ENCODE measurements around the gene CENPO. TPM values are rescaled to one million over a fixed set of nuclear protein-coding genes. Genes with fewer than 3 reads are reported as not detected.

CENPO gene, protein sequence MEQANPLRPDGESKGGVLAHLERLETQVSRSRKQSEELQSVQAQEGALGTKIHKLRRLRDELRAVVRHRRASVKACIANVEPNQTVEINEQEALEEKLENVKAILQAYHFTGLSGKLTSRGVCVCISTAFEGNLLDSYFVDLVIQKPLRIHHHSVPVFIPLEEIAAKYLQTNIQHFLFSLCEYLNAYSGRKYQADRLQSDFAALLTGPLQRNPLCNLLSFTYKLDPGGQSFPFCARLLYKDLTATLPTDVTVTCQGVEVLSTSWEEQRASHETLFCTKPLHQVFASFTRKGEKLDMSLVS
- total RNA-seq (1 to 10 TPM; 5.8 to 7.1 TPM), polyA plus RNA-seq (1 to 10 TPM; 1.2 to 4.1 (median 1.8) TPM), total RNA-seq (4.1 to 18.2 (median 9.0) reads per million in 6 experiments)

DNA sequence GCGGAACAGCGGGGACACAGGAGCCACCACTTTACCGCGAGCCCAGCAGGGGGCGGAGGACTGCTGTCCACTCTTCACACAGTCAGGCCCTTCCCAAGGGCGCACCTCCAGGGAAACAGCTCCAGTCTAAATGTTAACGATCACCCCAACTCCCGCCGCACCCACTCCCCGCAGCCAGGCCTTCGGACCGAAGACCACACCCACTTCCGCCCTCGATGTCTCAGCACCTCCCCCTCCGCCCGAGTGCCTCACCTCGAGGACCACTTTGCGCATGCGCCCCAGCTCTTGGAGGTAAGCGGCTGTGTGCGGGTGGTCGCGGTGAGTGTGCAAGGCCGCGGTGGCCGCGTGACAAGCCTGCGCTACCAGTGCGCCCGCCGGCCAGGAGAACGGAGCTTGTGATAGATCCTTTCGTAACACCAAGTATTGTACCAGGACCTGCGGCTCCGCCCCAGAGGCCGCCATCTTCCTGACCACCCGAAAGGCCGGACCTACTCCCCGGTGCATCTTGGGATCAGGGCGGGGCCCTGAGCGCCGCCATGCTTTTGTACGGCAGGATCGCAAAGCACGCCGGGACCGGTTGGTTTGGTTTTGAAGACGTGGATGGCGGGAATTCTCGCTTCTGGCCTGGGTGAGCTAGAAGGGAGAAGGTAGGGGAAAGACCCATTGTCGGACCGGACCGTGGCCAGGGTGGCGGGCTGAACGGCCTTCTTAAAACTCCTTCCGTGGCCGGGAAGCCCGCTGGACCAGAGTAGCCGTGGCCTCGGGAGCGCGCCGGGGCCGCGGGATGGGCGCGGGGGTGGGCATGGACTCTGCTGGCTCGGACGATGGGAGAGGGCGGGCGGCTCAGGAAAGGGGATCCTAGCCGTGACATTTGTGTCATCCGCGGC is at the start of gene CENPO, which contains the start of gene PTRHD1:
TSS of gene CENPO (plus strand) at position 552 of the 887 bp plus-strand sequence. CDS start 495 bp downstream, outside the sequence.
TSS of gene PTRHD1 (minus strand) at position 518 of the 887 bp plus-strand sequence. CDS start at position 504, 14 bp downstream.
- peaks cover 0 to 3% (median 0%) of the 10 kb centered on the region in 9 donors for H3K9me3 Mint-ChIP-seq
- peaks cover 9 to 25% (median 14%) of the 10 kb centered on the region in 4 donors for H3K4me1 Mint-ChIP-seq
- H3K27me3 Mint-ChIP-seq: peaks cover 0 to 3% (median 0%) of the 10 kb centered on the region in 5 donors
- DNase-seq (peak; percentile 88 to 100 (median 93)), ATAC-seq (peak; percentile 97 to 98)
- peaks cover 0 to 17% (median 12%) of the 10 kb centered on the region in 3 donors for H3K36me3 Mint-ChIP-seq
- H3K27ac Mint-ChIP-seq: peak within 1 kb of the TSS; percentile 99 to 100 (median 100)
- peak within 1 kb of the TSS; percentile 91 to 99 (median 96) for H3K4me3 Mint-ChIP-seq
- POLR2A ChIA-PET: interaction anchor here (0.6 to 1.4 kb wide), 8 partner anchors 26 to 880 kb away, joined by 3 to 6 read pairs (median 4); partner anchors contain the start of genes ADCY3, DTNB, ITSN2 and NCOA1

DNA sequence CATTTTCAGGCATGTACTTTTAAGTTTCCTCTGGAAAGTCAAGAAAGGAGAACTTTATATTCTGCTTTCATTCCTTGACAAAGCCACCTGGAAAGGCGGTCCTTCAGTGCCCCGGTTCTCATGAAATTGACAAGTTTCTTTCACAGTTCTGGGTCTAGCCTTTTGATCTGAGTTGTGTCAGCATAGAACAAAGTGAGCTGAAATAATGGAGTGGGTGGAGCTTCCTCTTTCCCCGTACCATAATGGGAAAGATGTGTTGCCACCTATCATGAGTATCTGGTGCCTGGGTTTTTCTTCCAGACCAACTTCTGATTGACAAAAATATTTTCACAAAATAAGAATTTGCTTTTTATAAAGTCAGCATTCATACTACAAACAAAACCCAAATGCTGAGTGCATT is 49.3 kb upstream of the CENPO start:
- POLR2A ChIA-PET: no interaction called here
- peaks cover 0 to 67% (median 4%) of the 10 kb centered on the region in 3 donors for H3K36me3 Mint-ChIP-seq
- H3K27ac Mint-ChIP-seq: peak overlapping the region in 2 of 10 donors; percentile 34 to 65
- no peaks in the 10 kb centered on the region for H3K9me3 Mint-ChIP-seq
- no peaks in the 10 kb centered on the region for H3K27me3 Mint-ChIP-seq
- peaks cover 2 to 31% (median 17%) of the 10 kb centered on the region in 4 donors for H3K4me1 Mint-ChIP-seq
- DNase-seq: no peak
- H3K4me3 Mint-ChIP-seq: no peak overlapping the region
- no peak for ATAC-seq

DNA sequence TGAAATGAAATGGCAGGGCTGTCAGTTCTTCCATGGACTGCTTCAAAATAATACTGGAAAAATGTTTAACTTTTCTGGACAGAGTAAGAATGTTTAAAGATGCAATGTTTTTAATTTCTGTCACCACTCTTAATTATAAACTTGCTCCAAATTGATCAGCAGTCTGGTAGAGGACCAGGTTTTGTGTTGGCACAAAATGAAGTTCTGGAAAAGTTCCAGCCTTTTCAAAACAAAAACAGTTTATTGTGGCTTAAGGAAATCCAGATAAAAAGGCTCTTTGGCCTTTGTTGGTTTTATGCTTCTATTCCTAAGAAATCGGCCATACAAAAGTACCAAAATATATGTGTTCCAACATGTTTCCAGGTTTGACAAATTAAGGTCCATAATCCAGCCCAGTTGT is 48.9 kb upstream of the CENPO start:
- Mint-ChIP-seq H3K4me1 (peaks cover 7 to 34% (median 20%) of the 10 kb centered on the region in 4 donors), H3K36me3 (peaks cover 0 to 68% (median 4%) of the 10 kb centered on the region in 3 donors), H3K27ac (peak overlapping the region in 2 of 10 donors; percentile 34 to 65), H3K27me3 (no peaks in the 10 kb centered on the region), H3K4me3 (no peak overlapping the region), H3K9me3 (no peaks in the 10 kb centered on the region)
- DNase-seq: no peak
- no peak for ATAC-seq
- POLR2A ChIA-PET: no interaction called here

DNA sequence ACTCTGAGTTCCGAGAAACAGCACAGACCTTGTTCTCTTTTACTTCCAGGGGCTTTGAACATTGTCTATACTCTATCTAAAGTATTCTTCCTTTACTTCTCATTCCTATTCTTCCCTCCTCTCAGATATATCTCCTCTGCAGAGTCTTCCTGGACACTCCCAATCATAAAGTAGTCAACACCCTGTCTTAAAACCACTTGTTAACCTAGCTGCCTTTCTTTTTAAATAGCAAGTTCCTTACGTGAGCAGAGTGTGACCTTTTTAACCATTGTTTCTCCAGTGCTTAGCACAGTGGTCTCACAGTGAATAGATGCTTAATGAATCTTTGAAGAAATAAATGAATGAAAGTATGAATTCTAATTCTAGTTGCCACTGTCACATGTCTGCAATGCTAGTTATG is 47.4 kb upstream of the CENPO start:
- Mint-ChIP-seq H3K4me3 (peak overlapping the region in 2 of 10 donors; percentile 20 to 46), H3K4me1 (peaks cover 9 to 34% (median 22%) of the 10 kb centered on the region in 4 donors), H3K9me3 (no peaks in the 10 kb centered on the region), H3K36me3 (peaks cover 0 to 70% (median 4%) of the 10 kb centered on the region in 3 donors), H3K27ac (peak overlapping the region in 2 of 10 donors; percentile 8 to 79), H3K27me3 (no peaks in the 10 kb centered on the region)
- DNase-seq: no peak
- no peak for ATAC-seq
- POLR2A ChIA-PET: interaction anchor here (0.6 kb wide), 1 partner anchor 13 kb away, joined by 3 read pairs; no protein-coding TSS in a partner anchor

DNA sequence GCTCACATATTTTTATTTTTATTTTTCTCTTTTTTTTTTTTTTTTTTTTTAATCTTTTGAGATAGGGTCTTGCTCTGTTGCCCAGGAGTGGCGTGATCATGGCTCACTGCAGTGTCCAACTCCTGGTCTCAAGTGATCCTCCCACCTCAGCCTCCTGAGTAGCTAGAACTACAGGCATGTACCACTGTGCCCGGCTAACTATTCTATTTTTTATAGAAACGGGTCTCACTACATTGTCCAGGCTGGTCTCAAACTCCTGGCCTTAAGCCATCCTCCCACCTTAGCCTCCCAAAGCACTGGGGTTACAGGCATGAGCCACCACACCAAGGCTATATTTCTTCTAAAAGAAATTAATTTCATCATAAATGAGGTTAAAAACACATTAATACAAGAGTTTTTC is 45.9 kb upstream of the CENPO start:
- peaks cover 0 to 60% (median 3%) of the 10 kb centered on the region in 3 donors for H3K36me3 Mint-ChIP-seq
- ATAC-seq (no peak), DNase-seq (no peak)
- no peak overlapping the region for H3K4me3 Mint-ChIP-seq
- no peaks in the 10 kb centered on the region for H3K27me3 Mint-ChIP-seq
- POLR2A ChIA-PET: no interaction called here
- peaks cover 9 to 30% (median 21%) of the 10 kb centered on the region in 4 donors for H3K4me1 Mint-ChIP-seq
- no peaks in the 10 kb centered on the region for H3K9me3 Mint-ChIP-seq
- peak overlapping the region in 1 of 10 donors; percentile 17 for H3K27ac Mint-ChIP-seq

DNA sequence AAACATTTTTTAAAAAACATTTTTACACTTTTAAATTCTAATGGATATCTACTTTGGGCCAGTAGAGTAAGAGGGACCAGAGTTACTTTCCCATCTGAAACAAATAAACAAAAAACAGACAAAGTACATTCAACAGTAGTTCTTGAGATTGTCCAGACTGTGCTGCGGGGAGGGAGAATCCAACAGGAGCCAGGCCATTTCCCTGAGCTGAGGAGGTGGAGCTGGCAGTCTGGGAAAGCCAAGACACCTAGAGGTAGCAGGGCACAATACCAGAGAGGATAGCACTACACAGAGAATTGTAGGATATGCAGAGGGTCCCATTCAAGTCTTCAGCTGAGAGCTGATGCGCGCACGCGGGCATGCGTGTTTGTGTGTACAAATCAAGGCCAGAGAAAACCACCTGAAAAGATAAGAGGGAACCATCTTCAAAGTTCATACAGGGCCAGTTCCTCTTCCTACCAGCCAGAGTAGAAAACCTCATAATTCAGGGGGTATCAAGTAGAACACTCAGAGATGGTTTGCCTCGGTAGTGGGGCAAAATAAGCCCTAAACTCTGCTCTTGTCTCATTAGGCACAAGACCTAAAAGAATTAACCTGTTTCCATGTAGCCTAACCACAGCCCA is 44.0 kb upstream of the CENPO start:
- Mint-ChIP-seq H3K36me3 (peaks cover 0 to 42% (median 0%) of the 10 kb centered on the region in 3 donors), H3K4me1 (peaks cover 9 to 14% (median 12%) of the 10 kb centered on the region in 4 donors), H3K27ac (peak overlapping the region in 7 of 10 donors; percentile 19 to 79 (median 66)), H3K9me3 (no peaks in the 10 kb centered on the region), H3K4me3 (no peak overlapping the region), H3K27me3 (no peaks in the 10 kb centered on the region)
- ATAC-seq (peak in 1 of 2 donors; percentile 49), DNase-seq (peak in 2 of 10 donors; percentile 2 to 17)
- POLR2A ChIA-PET: no interaction called here

DNA sequence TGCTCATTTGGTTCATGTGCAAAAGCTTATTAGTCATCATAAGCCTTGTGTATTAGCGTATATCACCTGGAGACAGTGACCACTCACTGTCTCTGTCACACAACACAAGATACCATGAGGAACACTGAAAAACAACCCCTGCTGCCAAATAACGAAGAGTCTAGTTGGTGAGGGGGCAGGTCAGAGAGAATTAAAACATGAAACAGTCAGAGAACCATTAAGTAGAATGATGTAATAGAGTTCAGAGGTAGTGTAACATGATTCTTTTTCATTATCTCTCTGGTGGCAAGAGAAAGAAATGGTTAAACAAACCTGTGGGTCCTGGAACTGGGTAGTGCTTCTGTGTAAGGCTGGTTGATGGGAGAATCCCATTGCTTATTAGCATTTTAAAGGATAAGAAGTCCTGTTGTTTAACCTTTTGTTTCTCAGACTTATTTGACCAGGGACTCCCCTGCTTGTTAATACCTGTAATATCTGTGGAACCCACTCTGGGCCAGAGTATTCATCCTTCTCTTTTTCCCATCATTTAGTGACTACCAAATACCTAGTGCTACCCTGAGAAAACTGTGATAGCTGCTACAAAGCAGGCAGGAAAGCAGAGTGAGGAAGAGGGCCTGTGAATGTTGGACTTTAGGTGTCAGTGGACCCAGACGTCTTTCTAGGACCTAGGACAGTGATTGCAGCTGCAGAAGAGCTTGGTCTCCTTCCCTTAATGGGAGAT is 38.1 kb upstream of the CENPO start:
- Mint-ChIP-seq H3K9me3 (no peaks in the 10 kb centered on the region), H3K36me3 (peaks cover 0 to 38% (median 14%) of the 10 kb centered on the region in 3 donors), H3K27me3 (no peaks in the 10 kb centered on the region), H3K4me3 (no peak overlapping the region), H3K27ac (peak overlapping the region in 2 of 10 donors; percentile 16 to 21), H3K4me1 (peaks cover 0 to 1% (median 0%) of the 10 kb centered on the region in 4 donors)
- POLR2A ChIA-PET: no interaction called here
- no peak for DNase-seq
- no peak for ATAC-seq

DNA sequence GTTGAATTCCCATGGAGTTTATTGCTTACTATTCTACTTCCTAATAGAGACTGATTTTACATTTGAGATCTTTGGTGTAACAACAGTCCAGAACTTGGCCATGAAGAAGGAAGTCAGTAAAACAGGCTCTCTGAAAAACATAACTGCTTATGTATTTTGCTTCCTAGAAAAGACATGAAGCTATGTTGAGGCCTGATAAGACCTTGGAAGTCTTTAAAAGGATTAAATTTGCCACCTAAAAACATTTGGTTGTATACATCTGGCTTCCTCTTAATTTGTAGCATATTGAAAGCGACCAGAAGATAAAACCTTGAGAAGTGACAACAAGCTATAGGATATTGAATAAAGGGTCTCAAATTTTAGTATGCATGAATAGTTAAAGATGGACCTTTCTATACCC is 36.4 kb upstream of the CENPO start:
- Mint-ChIP-seq H3K9me3 (no peaks in the 10 kb centered on the region), H3K27me3 (no peaks in the 10 kb centered on the region), H3K4me1 (peaks cover 0 to 2% (median under 1%) of the 10 kb centered on the region in 4 donors), H3K27ac (no peak overlapping the region), H3K4me3 (no peak overlapping the region), H3K36me3 (peaks cover 0 to 45% (median 14%) of the 10 kb centered on the region in 3 donors)
- no peak for ATAC-seq
- POLR2A ChIA-PET: no interaction called here
- no peak for DNase-seq

DNA sequence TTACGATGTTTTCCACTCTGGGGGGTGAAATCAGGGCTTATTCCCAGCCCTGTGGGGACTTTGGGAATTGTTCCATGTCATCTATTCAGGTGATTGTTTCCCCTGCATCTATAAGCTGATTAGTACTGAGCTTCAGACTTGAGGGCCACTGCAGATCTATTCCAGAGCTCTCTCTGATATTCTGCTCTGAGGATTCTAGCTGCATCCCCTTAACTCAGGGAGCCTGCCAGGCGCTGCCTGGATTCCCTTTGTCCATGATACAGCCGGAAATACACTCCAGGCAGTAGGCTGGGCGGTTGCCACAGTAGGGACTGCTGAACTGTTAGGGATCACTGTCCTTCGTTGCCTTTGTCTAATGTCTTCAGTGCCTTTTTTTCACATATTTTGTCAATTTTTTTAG is 31.4 kb upstream of the CENPO start:
- POLR2A ChIA-PET: no interaction called here
- peaks cover 0 to 7% (median under 1%) of the 10 kb centered on the region in 4 donors for H3K4me1 Mint-ChIP-seq

DNA sequence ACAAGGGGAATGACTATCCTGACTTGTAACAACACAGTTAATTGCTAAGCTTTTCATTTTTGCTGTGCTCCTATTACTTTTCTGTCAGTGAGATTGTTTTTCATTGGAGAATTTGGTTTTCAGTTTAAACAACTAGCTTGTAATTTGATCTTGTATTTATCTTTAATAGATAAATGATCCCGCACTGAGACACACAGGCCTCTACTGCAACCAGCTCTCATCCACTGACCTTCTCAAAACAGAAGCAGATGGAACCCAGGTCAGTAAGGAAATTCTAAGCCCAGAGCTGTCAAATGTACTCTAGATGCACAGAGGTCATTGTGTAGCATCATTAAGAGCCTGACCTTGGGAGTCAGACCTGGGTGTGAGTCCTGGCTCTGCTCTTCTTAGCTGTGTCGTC is 30.7 kb upstream of the CENPO start:
- no peaks in the 10 kb centered on the region for H3K9me3 Mint-ChIP-seq
- H3K4me1 Mint-ChIP-seq: peaks cover 0 to 7% (median under 1%) of the 10 kb centered on the region in 4 donors
- peak overlapping the region in 1 of 10 donors; percentile 2 for H3K27ac Mint-ChIP-seq
- DNase-seq: no peak
- no peaks in the 10 kb centered on the region for H3K27me3 Mint-ChIP-seq
- no peak for ATAC-seq
- no peak overlapping the region for H3K4me3 Mint-ChIP-seq
- POLR2A ChIA-PET: no interaction called here
- H3K36me3 Mint-ChIP-seq: peaks cover 0 to 84% (median 16%) of the 10 kb centered on the region in 3 donors

More for the DNA sequence above, 31.4 kb upstream of the CENPO start:
- ATAC-seq (no peak), DNase-seq (no peak)
- no peak overlapping the region for H3K4me3 Mint-ChIP-seq
- H3K27ac Mint-ChIP-seq: no peak overlapping the region
- peaks cover 0 to 82% (median 18%) of the 10 kb centered on the region in 3 donors for H3K36me3 Mint-ChIP-seq
- no peaks in the 10 kb centered on the region for H3K27me3 Mint-ChIP-seq
- no peaks in the 10 kb centered on the region for H3K9me3 Mint-ChIP-seq

DNA sequence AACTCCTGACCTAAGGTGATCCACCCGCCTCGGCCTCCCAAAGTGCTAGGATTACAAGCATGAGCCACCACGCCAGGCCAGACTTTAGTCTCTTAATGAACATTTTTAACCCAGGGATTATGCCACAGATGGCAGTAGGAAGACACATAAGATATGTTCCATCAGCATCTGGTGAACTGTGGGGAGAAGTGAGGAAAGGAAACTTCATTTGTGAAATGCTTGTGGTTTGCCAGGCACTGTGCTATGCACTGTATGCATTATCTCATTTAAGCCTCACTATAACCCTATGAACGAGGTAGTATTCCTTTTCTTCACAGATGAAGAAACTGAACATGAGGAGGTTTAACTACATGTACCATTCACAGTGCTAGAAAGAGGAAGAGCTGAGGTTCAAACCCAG is 29.4 kb upstream of the CENPO start:
- no peak overlapping the region for H3K4me3 Mint-ChIP-seq
- H3K9me3 Mint-ChIP-seq: no peaks in the 10 kb centered on the region
- H3K27ac Mint-ChIP-seq: peak overlapping the region in 2 of 10 donors; percentile 13 to 49
- ATAC-seq (no peak), DNase-seq (no peak)
- POLR2A ChIA-PET: no interaction called here
- H3K36me3 Mint-ChIP-seq: peaks cover 0 to 85% (median 14%) of the 10 kb centered on the region in 3 donors
- H3K27me3 Mint-ChIP-seq: no peaks in the 10 kb centered on the region
- H3K4me1 Mint-ChIP-seq: peaks cover 0 to 7% (median 0%) of the 10 kb centered on the region in 4 donors
